CD14-positive monocyte (primary cell): ENCODE results near the gene SPATA31A7. TPM values are rescaled to one million over a fixed set of nuclear protein-coding genes. Genes with fewer than 3 reads are reported as not detected.
"Not testable (repeated sequence)": the region's sequence is repeated elsewhere in the genome, so short reads cannot be mapped to it uniquely, and the experiment has no call there.

Experiments
- DNase-seq, 3 donors: peaks; one replicate each; pipeline ENCODE4 v3.0.0-alpha.2; 2011 to 2022
- H2AFZ ChIP-seq: 2 replicates; pipeline ENCODE4 v1.6.0; 2012; ENCODE audit warnings: mild to moderate bottlenecking, low read depth, low read length, inconsistent platforms; ENCODE audit not compliant: insufficient read depth, poor library complexity, severe bottlenecking
- H3K27ac ChIP-seq, 2 donors: 1 replicate in 1 of 2; 2 replicates in 1 of 2; pipeline ENCODE4 v1.5.1; 2012 to 2013; ENCODE audit warnings: low read length in 2 of 2, control low read depth in 1 of 2, inconsistent platforms in 1 of 2, low read depth in 1 of 2, mild to moderate bottlenecking in 1 of 2
- H3K27me3 ChIP-seq, 2 donors: one replicate each; pipeline versions ENCODE4 v1.6.0 to v1.6.1; 2011 to 2013; ENCODE audit warnings: low read length in 2 of 2; ENCODE audit not compliant: control insufficient read depth in 2 of 2, insufficient read depth in 2 of 2
- H3K36me3 ChIP-seq, 2 donors: replicated peaks in 1 of 2; 1 replicate in 1 of 2; 2 replicates in 1 of 2; pipeline versions ENCODE4 v1.5.1 to v1.6.1; 2012 to 2013; ENCODE audit warnings: low read length in 2 of 2, control low read depth in 1 of 2, inconsistent platforms in 1 of 2, mild to moderate bottlenecking in 1 of 2; ENCODE audit not compliant: insufficient read depth in 2 of 2, control insufficient read depth in 1 of 2
- H3K4me1 ChIP-seq, 2 donors: 1 replicate in 1 of 2; 2 replicates in 1 of 2; pipeline versions ENCODE4 v1.5.1 to v1.6.1; 2012 to 2013; ENCODE audit warnings: low read length in 2 of 2, control low read depth in 1 of 2, inconsistent platforms in 1 of 2, mild to moderate bottlenecking in 1 of 2, moderate library complexity in 1 of 2; ENCODE audit not compliant: insufficient read depth in 2 of 2, control insufficient read depth in 1 of 2
- H3K4me2 ChIP-seq: replicated peaks from 2 replicates; pipeline ENCODE3; 2012; ENCODE audit warnings: low read length, moderate library complexity, mild to moderate bottlenecking; ENCODE audit not compliant: poor library complexity, severe bottlenecking; ENCODE audit errors: extremely low read depth
- H3K4me3 ChIP-seq, 3 experiments: fragments of 200-600 bp in 1 of 3; sonication (generic) in 1 of 3; replicated peaks in 1 of 3; 1 replicate in 2 of 3; 2 replicates in 1 of 3; pipeline ENCODE4 v1.5.1; 2011 to 2013; ENCODE audit warnings: low read length in 3 of 3, mild to moderate bottlenecking in 3 of 3, control low read depth in 2 of 3, low read depth in 2 of 3, inconsistent platforms in 1 of 3, moderate library complexity in 1 of 3
- H3K79me2 ChIP-seq: 2 replicates; pipeline ENCODE4 v1.6.0; 2012; ENCODE audit warnings: mild to moderate bottlenecking, control low read depth, inconsistent platforms, low read length, moderate library complexity; ENCODE audit not compliant: insufficient read depth
- H3K9ac ChIP-seq: 2 replicates; pipeline ENCODE4 v1.6.0; 2017; ENCODE audit warnings: low read length, mild to moderate bottlenecking; ENCODE audit not compliant: insufficient read depth, poor library complexity, severe bottlenecking
- H3K9me3 ChIP-seq, 2 donors: replicated peaks in 1 of 2; 1 replicate in 1 of 2; 2 replicates in 1 of 2; pipeline versions ENCODE4 v1.5.1 to v1.6.1; 2012 to 2013; ENCODE audit warnings: low read length in 2 of 2, control low read depth in 1 of 2; ENCODE audit not compliant: control insufficient read depth in 1 of 2, insufficient read depth in 1 of 2
- H4K20me1 ChIP-seq: 2 replicates; pipeline ENCODE4 v1.6.0; 2012; ENCODE audit warnings: mild to moderate bottlenecking, low read length, control low read depth, moderate library complexity; ENCODE audit not compliant: insufficient read depth
- H3K27ac Mint-ChIP-seq, 7 donors: one replicate each; pipeline ENCODE4 v1.8.0; 2020; ENCODE audit warnings: mild to moderate bottlenecking in 7 of 7, mixed read lengths in 7 of 7, moderate library complexity in 6 of 7, inconsistent platforms in 2 of 7
- H3K27me3 Mint-ChIP-seq, 3 donors: one replicate each; pipeline ENCODE4 v1.8.0; 2021 to 2022; ENCODE audit warnings: low read depth in 3 of 3, mild to moderate bottlenecking in 3 of 3, mixed read lengths in 3 of 3, moderate library complexity in 3 of 3, inconsistent platforms in 1 of 3
- H3K36me3 Mint-ChIP-seq, 2 donors: one replicate each; pipeline ENCODE4 v1.8.0; 2020; ENCODE audit warnings: mixed read lengths in 2 of 2, inconsistent platforms in 1 of 2, mild to moderate bottlenecking in 1 of 2
- H3K4me1 Mint-ChIP-seq: one replicate; pipeline ENCODE4 v1.8.0; 2020; ENCODE audit warnings: mild to moderate bottlenecking, mixed read lengths
- H3K4me3 Mint-ChIP-seq, 2 donors: one replicate each; pipeline ENCODE4 v1.8.0; 2020; ENCODE audit warnings: mild to moderate bottlenecking in 2 of 2, mixed read lengths in 2 of 2, moderate library complexity in 1 of 2
- H3K9me3 Mint-ChIP-seq, 7 donors: one replicate each; pipeline ENCODE4 v1.8.0; 2020 to 2022; ENCODE audit warnings: mixed read lengths in 7 of 7, mild to moderate bottlenecking in 6 of 7, moderate library complexity in 6 of 7, inconsistent platforms in 2 of 7
- WGBS: methylation state at CpG from one replicate; pipeline ENCODE4 v1.1.5; 2013; ENCODE audit warnings: missing lambda C conversion rate; ENCODE audit not compliant: insufficient coverage; 5-methylcytosine and 5-hydroxymethylcytosine counted together
- intact Hi-C, 2 donors: fragments of 100-400 bp; cut with micrococcal nuclease; formaldehyde crosslinking; loops; one replicate each; pipeline versions ENCODE4 v1.15.0 to v1.15.1; 2023
- polyA minus RNA-seq: library from RNA; depleted of rRNA, polyadenylated mRNA; stranded (reverse); fragments of >200 nt; gene quantifications from 2 replicates; pipeline ENCODE4 v1.2.3, GENCODE V29; 2012
- polyA plus RNA-seq, 3 donors: library from polyadenylated mRNA; depleted of rRNA in 1 of 3; unstranded in 2 of 3; stranded (reverse) in 1 of 3; fragments of 300-500 nt in 2 of 3; fragments of >200 nt in 1 of 3; fragmentation: Illumina TruSeq in 2 of 3; gene quantifications; 1 replicate in 2 of 3; 2 replicates in 1 of 3; pipeline ENCODE4 v1.2.3, GENCODE V29; 2012 to 2021
- small RNA-seq: library from RNA; depleted of rRNA; stranded (forward); fragments of <200 nt; gene quantifications from one replicate; pipeline ENCODE3, GENCODE V24; 2012; ENCODE audit warnings: low read depth; ENCODE audit not compliant: insufficient read length
- total RNA-seq, 12 experiments: library from RNA in 1 of 12; stranded (reverse) in 1 of 12; fragments of 120-200 nt in 1 of 12; gene quantifications; one replicate each; pipeline ENCODE4 v1.2.4 and lab custom pipeline; 2013 to 2026; ENCODE audit warnings: mixed read lengths in 6 of 12, inconsistent platforms in 1 of 12

SPATA31A7 gene
- total RNA-seq (2013), result not detected
- polyA plus RNA-seq (not detected), polyA minus RNA-seq (not detected in 2 replicates), total RNA-seq (lab: John Stamatoyannopoulos, UW) (0 reads per million in 11 experiments)

DNA sequence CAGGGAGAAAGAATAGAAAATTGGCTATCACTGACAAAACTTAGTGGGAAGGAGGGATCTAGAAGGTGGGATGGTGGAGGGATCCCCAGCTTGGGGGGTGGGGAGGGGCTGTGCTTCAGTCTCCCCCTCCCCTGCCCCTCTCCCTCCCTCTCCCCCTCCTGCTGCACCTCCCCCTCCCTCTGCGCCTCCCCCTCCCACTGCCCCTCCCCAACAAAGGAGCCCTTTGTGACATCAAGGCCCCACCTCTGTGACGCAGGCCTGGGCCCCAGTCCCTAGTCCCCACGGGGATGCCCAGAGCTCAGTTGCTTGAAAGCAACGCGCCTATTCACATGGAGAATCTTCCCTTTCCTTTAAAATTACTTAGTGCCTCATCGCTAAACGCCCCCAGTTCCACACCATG is at the start of gene SPATA31A7:
Gene SPATA31A7, plus strand, starts transcription at position 301 of the 400 bp plus-strand sequence. Its CDS starts 29 bp downstream, at position 330.
- DNase-seq, H3K27ac Mint-ChIP-seq, H3K79me2 ChIP-seq, H3K4me1 ChIP-seq, H3K4me2 ChIP-seq, H3K36me3 Mint-ChIP-seq, H3K36me3 ChIP-seq, H3K9me3 Mint-ChIP-seq, H4K20me1 ChIP-seq, H3K9me3 ChIP-seq, intact Hi-C loops, H3K27ac ChIP-seq, H3K27me3 ChIP-seq, H3K4me3 ChIP-seq, H2AFZ ChIP-seq, H3K9ac ChIP-seq, H3K27me3 Mint-ChIP-seq, H3K4me1 Mint-ChIP-seq, H3K4me3 Mint-ChIP-seq: not testable (repeated sequence)
- no CpG with 5 or more reads among the region's 7 CpGs for WGBS

DNA sequence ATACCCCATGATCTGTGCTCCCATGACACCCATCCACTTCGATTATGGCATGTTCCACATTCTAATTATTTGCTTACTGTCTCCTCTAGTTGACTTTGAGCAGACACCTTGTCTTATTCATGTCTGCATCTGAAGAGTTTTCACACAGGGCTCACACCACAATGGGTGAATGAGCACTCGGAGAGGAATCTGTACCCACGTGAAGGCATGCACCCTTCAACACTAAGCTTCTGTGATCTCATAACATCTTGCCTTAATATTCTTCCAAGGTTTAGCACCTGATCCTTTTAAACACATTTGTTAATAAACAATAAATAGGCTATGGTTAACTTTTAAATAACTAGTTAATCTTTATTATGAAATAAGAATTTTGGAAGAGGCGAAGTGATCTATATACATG is 36.6 kb downstream of the SPATA31A7 start:
- H3K36me3 ChIP-seq, H3K36me3 Mint-ChIP-seq, DNase-seq, H2AFZ ChIP-seq, H3K9ac ChIP-seq, H3K79me2 ChIP-seq, H3K4me1 Mint-ChIP-seq, H3K27ac ChIP-seq, H3K27ac Mint-ChIP-seq, H3K27me3 ChIP-seq, H4K20me1 ChIP-seq, H3K9me3 ChIP-seq, H3K9me3 Mint-ChIP-seq, H3K27me3 Mint-ChIP-seq, H3K4me2 ChIP-seq, H3K4me1 ChIP-seq, intact Hi-C loops, H3K4me3 ChIP-seq, H3K4me3 Mint-ChIP-seq: not testable (repeated sequence)
- WGBS, result no CpG with 5 or more reads among the region's 4 CpGs

Small RNA genes within 50 kb of the gene (small RNA-seq; reads per million reads assigned to genes)
- gene BX005040.2, result not detected
